Liver (tissue), 9 donors: ENCODE results near the gene ERFE. TPM values are rescaled to one million over a fixed set of nuclear protein-coding genes. Genes with fewer than 3 reads are reported as not detected.

Source experiments
- DNase-seq: peaks from one replicate; pipeline ENCODE4 v3.0.0-alpha.2; 2017; ENCODE audit warnings: low spot score
- H3K27ac ChIP-seq, 2 donors: one replicate each; pipeline ENCODE4 v1.7.0; 2013; ENCODE audit warnings: inconsistent platforms in 2 of 2, low read length in 2 of 2, control low read depth in 1 of 2, low read depth in 1 of 2, mild to moderate bottlenecking in 1 of 2
- H3K27me3 ChIP-seq, 4 donors: one replicate each; pipeline versions ENCODE4 v1.6.1 to v1.7.0; 2013; ENCODE audit warnings: low read length in 3 of 4, inconsistent platforms in 1 of 4, mild to moderate bottlenecking in 1 of 4, moderate library complexity in 1 of 4; ENCODE audit not compliant: control insufficient read depth in 4 of 4, insufficient read depth in 4 of 4
- H3K36me3 ChIP-seq, 4 donors: one replicate each; pipeline versions ENCODE4 v1.6.1 to v1.7.0; 2013; ENCODE audit warnings: low read length in 3 of 4, mild to moderate bottlenecking in 3 of 4, low read depth in 1 of 4, moderate library complexity in 1 of 4; ENCODE audit not compliant: control insufficient read depth in 4 of 4, insufficient read depth in 3 of 4
- H3K4me1 ChIP-seq, 4 donors: one replicate each; pipeline versions ENCODE4 v1.6.1 to v1.7.0; 2013; ENCODE audit warnings: low read length in 3 of 4, mild to moderate bottlenecking in 3 of 4, moderate library complexity in 1 of 4; ENCODE audit not compliant: control insufficient read depth in 4 of 4, insufficient read depth in 4 of 4
- H3K4me3 ChIP-seq, 3 donors: one replicate each; pipeline versions ENCODE4 v1.6.1 to v1.7.0; 2013; ENCODE audit warnings: low read length in 3 of 3, control low read depth in 1 of 3, low read depth in 1 of 3, mild to moderate bottlenecking in 1 of 3
- H3K9ac ChIP-seq, 2 donors: one replicate each; pipeline ENCODE4 v1.7.0; 2013; ENCODE audit warnings: low read length in 2 of 2, mild to moderate bottlenecking in 2 of 2, moderate library complexity in 2 of 2, control low read depth in 1 of 2, low read depth in 1 of 2
- H3K9me3 ChIP-seq, 4 donors: one replicate each; pipeline versions ENCODE4 v1.6.1 to v1.7.0; 2013; ENCODE audit warnings: low read length in 3 of 4; ENCODE audit not compliant: control insufficient read depth in 4 of 4
- ATF3 ChIP-seq: IDR thresholded peaks from 2 replicates; pipeline ENCODE4 v1.6.1; 2016; ENCODE audit warnings: antibody characterized with exemption
- CTCF ChIP-seq: fragments of 150-350 bp; IDR thresholded peaks from 2 replicates; pipeline ENCODE4 v1.5.1; 2017; ENCODE audit warnings: improper control_type of control experiment, low read depth, low read length; ENCODE audit not compliant: missing input control
- EGR1 ChIP-seq, 2 donors: IDR thresholded peaks; 2 replicates each; pipeline ENCODE4 v1.6.1; 2016 to 2018; ENCODE audit warnings: antibody characterized with exemption in 2 of 2, low read depth in 2 of 2
- FOXA1 ChIP-seq: IDR thresholded peaks from 2 replicates; pipeline ENCODE4 v1.6.1; 2016; ENCODE audit warnings: antibody characterized with exemption
- FOXA2 ChIP-seq: IDR thresholded peaks from 2 replicates; pipeline ENCODE4 v1.6.1; 2016; ENCODE audit warnings: antibody characterized with exemption
- GABPA ChIP-seq, 2 donors: IDR thresholded peaks in 1 of 2; conservative IDR thresholded peaks in 1 of 2; 2 replicates each; pipeline ENCODE4 v1.6.1; 2016; ENCODE audit warnings: antibody characterized with exemption in 2 of 2, mild to moderate bottlenecking in 1 of 2, moderate library complexity in 1 of 2
- HNF4A ChIP-seq, 2 donors: conservative IDR thresholded peaks; 2 replicates each; pipeline ENCODE4 v1.6.1; 2016; ENCODE audit warnings: antibody characterized with exemption in 2 of 2, mild to moderate bottlenecking in 2 of 2
- HNF4G ChIP-seq: IDR thresholded peaks from 2 replicates; pipeline ENCODE4 v1.6.1; 2016; ENCODE audit warnings: antibody characterized with exemption
- JUND ChIP-seq, 2 donors: IDR thresholded peaks; 2 replicates each; pipeline ENCODE4 v1.6.1; 2016; ENCODE audit warnings: antibody characterized with exemption in 2 of 2
- MAX ChIP-seq: IDR thresholded peaks from 2 replicates; pipeline ENCODE4 v1.6.1; 2016; ENCODE audit warnings: antibody characterized with exemption
- NR2F2 ChIP-seq: IDR thresholded peaks from 2 replicates; pipeline ENCODE4 v1.6.1; 2016; ENCODE audit warnings: antibody characterized with exemption
- RAD21 ChIP-seq, 2 donors: IDR thresholded peaks; 2 replicates each; pipeline ENCODE4 v1.6.1; 2016; ENCODE audit warnings: antibody characterized with exemption in 2 of 2, mild to moderate bottlenecking in 2 of 2
- RXRA ChIP-seq, 2 donors: IDR thresholded peaks; 2 replicates each; pipeline ENCODE4 v1.6.1; 2017 to 2018; ENCODE audit warnings: antibody characterized with exemption in 2 of 2, mild to moderate bottlenecking in 1 of 2
- SP1 ChIP-seq: IDR thresholded peaks from 2 replicates; pipeline ENCODE4 v1.6.1; 2018; ENCODE audit warnings: antibody characterized with exemption, mild to moderate bottlenecking
- TAF1 ChIP-seq: conservative IDR thresholded peaks from 2 replicates; pipeline ENCODE4 v1.6.1; 2016; ENCODE audit warnings: antibody characterized with exemption, mild to moderate bottlenecking
- YY1 ChIP-seq: IDR thresholded peaks from 2 replicates; pipeline ENCODE4 v1.6.1; 2016; ENCODE audit warnings: antibody characterized with exemption, mild to moderate bottlenecking
- WGBS: extraction: QIAGEN DNeasy Blood & Tissue Kit; methylation state at CpG from one replicate; pipeline ENCODE4 v1.1.7; 2013; 5-methylcytosine and 5-hydroxymethylcytosine counted together
- polyA plus RNA-seq, 2 donors: library from polyadenylated mRNA; stranded (reverse) in 1 of 2; unstranded in 1 of 2; fragments of 200-250 nt in 1 of 2; fragments of >200 nt in 1 of 2; fragmentation: Nextera tagmentation in 1 of 2; extraction: Ambion mirVana in 1 of 2; gene quantifications; one replicate each; pipeline versions ENCODE4 v1.2.1 to v1.2.3, GENCODE V29; 2013 to 2015
- total RNA-seq, 2 donors: library from RNA; depleted of rRNA; stranded (reverse); fragments of >200 nt; gene quantifications; one replicate each; pipeline ENCODE4 v1.2.3, GENCODE V29; 2014
- donor health status: healthy.
- donor health status: healthy.
- donor health status: healthy.
- donor health status: healthy.
- donor health status: healthy.

The ERFE gene
- total and polyA plus RNA-seq, 4 donors, result 0.17 to 14.0 TPM; not detected in 2

GRCh38 chr2:238203973-238204683 is 45.4 kb downstream of the ERFE start:
- Histone ChIP-seq H3K27ac (peak overlapping the region; percentile 47 to 78), H3K9ac (peak overlapping the region; percentile 23 to 85), H3K4me1 (peaks cover 10 to 29% (median 20%) of the 10 kb centered on the region in 4 donors), H3K4me3 (peak overlapping the region; percentile 28 to 99 (median 70)), H3K27me3 (no peaks in the 10 kb centered on the region), H3K9me3 (no peaks in the 10 kb centered on the region), H3K36me3 (no peaks in the 10 kb centered on the region)
- no peak for TF ChIP-seq MAX
- TF ChIP-seq RAD21 (IDR thresholded peaks at IDR 0.05), result no peak
- no peak for TF ChIP-seq FOXA2
- no peak for TF ChIP-seq FOXA1
- no peak for TF ChIP-seq YY1
- TF ChIP-seq TAF1, result no peak
- no peak for TF ChIP-seq ATF3
- no peak for TF ChIP-seq GABPA (IDR thresholded peaks at IDR 0.05 in 1 of 2, conservative IDR thresholded peaks at IDR 0.05 in 1 of 2)
- no peak for TF ChIP-seq JUND (IDR thresholded peaks at IDR 0.05)
- TF ChIP-seq NR2F2, result no peak
- TF ChIP-seq SP1, result no peak
- DNase-seq, result no peak
- 57% methylated on average over 18 of the region's 18 CpGs for WGBS

- Histone ChIP-seq H3K4me1 (peaks cover 7 to 14% (median 12%) of the 10 kb centered on the region in 4 donors), H3K36me3 (no peaks in the 10 kb centered on the region), H3K27me3 (no peaks in the 10 kb centered on the region), H3K9ac (no peak overlapping the region), H3K4me3 (no peak overlapping the region), H3K9me3 (no peaks in the 10 kb centered on the region), H3K27ac (no peak overlapping the region)
- no peak for TF ChIP-seq FOXA1
- no peak for TF ChIP-seq RAD21 (IDR thresholded peaks at IDR 0.05)
- TF ChIP-seq JUND (IDR thresholded peaks at IDR 0.05), result no peak
- no peak for TF ChIP-seq GABPA (IDR thresholded peaks at IDR 0.05 in 1 of 2, conservative IDR thresholded peaks at IDR 0.05 in 1 of 2)
- TF ChIP-seq HNF4G, result no peak
- TF ChIP-seq EGR1 (IDR thresholded peaks at IDR 0.05; ENCODE audit: low read depth in 2 of 2), result no peak
- TF ChIP-seq SP1, result no peak
- WGBS, result 73% methylated on average over 7 of the region's 7 CpGs
- no peak for DNase-seq
Measured at GRCh38 chr2:238207006-238207405, 48.2 kb downstream of the ERFE start.

- peak overlapping the region in 1 of 2 donors; percentile 10 for H3K27ac ChIP-seq
- no peak for TF ChIP-seq FOXA1
- no peak for TF ChIP-seq CTCF
- TF ChIP-seq RXRA (IDR thresholded peaks at IDR 0.05), result peak; percentile 15 to 43
- peak; percentile 58 for TF ChIP-seq YY1
- TF ChIP-seq HNF4G, result peak; percentile 66
- TF ChIP-seq TAF1, result no peak
- no peak for TF ChIP-seq NR2F2
- TF ChIP-seq SP1, result peak; percentile 82
- TF ChIP-seq HNF4A (conservative IDR thresholded peaks at IDR 0.05), result peak; percentile 83 to 88
- TF ChIP-seq GABPA (IDR thresholded peaks at IDR 0.05 in 1 of 2, conservative IDR thresholded peaks at IDR 0.05 in 1 of 2), result no peak
- TF ChIP-seq RAD21 (IDR thresholded peaks at IDR 0.05), result peak; percentile 36 to 46
- no peak for TF ChIP-seq FOXA2
- H3K9ac ChIP-seq, result no peak overlapping the region
- H3K4me1 ChIP-seq, result peaks cover 0 to 12% (median 8%) of the 10 kb centered on the region in 4 donors
- H3K9me3 ChIP-seq, result no peaks in the 10 kb centered on the region
- WGBS, result 44% methylated on average over 2 of the region's 2 CpGs
- no peak overlapping the region for H3K4me3 ChIP-seq
- no peaks in the 10 kb centered on the region for H3K27me3 ChIP-seq
- no peak for DNase-seq
- H3K36me3 ChIP-seq, result no peaks in the 10 kb centered on the region
Measured at GRCh38 chr2:238216651-238217184, 57.9 kb downstream of the ERFE start.

Other genes with a start within 250 kb of the ERFE start
- 10 to 100 TPM; 30.5 to 31.6 TPM for gene UBE2F, start 192.0 kb upstream of the ERFE start, total RNA-seq
- 10 to 100 TPM; 32.6 to 55.3 TPM for gene UBE2F, start 192.0 kb upstream of the ERFE start, polyA plus RNA-seq
- gene SCLY, start 98.0 kb upstream of the ERFE start, total RNA-seq, result 10 to 100 TPM; 23.5 to 39.2 TPM
- 10 to 100 TPM; 21.6 to 26.6 TPM for gene SCLY, start 98.0 kb upstream of the ERFE start, polyA plus RNA-seq
- under 1 TPM; 0.42 to 0.59 TPM for gene ESPNL, start 58.6 kb upstream of the ERFE start, total RNA-seq
- under 1 TPM; 0.08 to 0.28 TPM for gene ESPNL, start 58.6 kb upstream of the ERFE start, polyA plus RNA-seq
- gene KLHL30, start 20.3 kb upstream of the ERFE start, total RNA-seq, result under 1 TPM in 1 of 2 donors, not detected in 1; 0.08 TPM
- gene KLHL30, start 20.3 kb upstream of the ERFE start, polyA plus RNA-seq, result under 1 TPM in 1 of 2 donors, not detected in 1; 0.05 TPM
- gene ILKAP, start 44.7 kb downstream of the ERFE start, total RNA-seq, result 10 to 100 TPM; 19.2 to 21.1 TPM
- 10 to 100 TPM; 15.0 to 20.7 TPM for gene ILKAP, start 44.7 kb downstream of the ERFE start, polyA plus RNA-seq
- gene HES6, start 81.1 kb downstream of the ERFE start, total RNA-seq, result 10 to 100 TPM in 1 of 2 donors, 1 to 10 TPM in 1; 2.8 to 13.2 TPM
- 1 to 10 TPM; 1.7 to 2.5 TPM for gene HES6, start 81.1 kb downstream of the ERFE start, polyA plus RNA-seq
- 10 to 100 TPM in 1 of 2 donors, 1 to 10 TPM in 1; 4.0 to 12.5 TPM for gene PER2, start 129.6 kb downstream of the ERFE start, total RNA-seq
- 1 to 10 TPM; 1.1 to 4.2 TPM for gene PER2, start 129.6 kb downstream of the ERFE start, polyA plus RNA-seq
- gene TRAF3IP1, start 161.5 kb downstream of the ERFE start, total RNA-seq, result 1 to 10 TPM; 4.7 to 9.1 TPM
- 1 to 10 TPM; 4.0 to 4.4 TPM for gene TRAF3IP1, start 161.5 kb downstream of the ERFE start, polyA plus RNA-seq